K562 (cell line): ENCODE results near the gene CDH12. TPM values are rescaled to one million over a fixed set of nuclear protein-coding genes. Genes with fewer than 3 reads are reported as not detected.

Experiments used
- ATAC-seq: fragments of 200-7000 bp; cut with Tn5 transposase; 3 replicates; pipeline ENCODE4 v1.9.1; 2020; ENCODE audit warnings: moderate library complexity
- BruUV-seq: library from RNA; stranded (reverse); fragments of 400-500 nt; replicated peaks from 2 replicates; lab custom pipeline; 2021; lab: Mats Ljungman, UMichigan
- CTCF ChIA-PET: fragments of 300-600 bp; formaldehyde crosslinking; extraction: SDS; loops from one replicate; lab custom pipeline; 2021; ENCODE audit warnings: low intra/inter-chr PET ratio; lab: Yijun Ruan, JAX
- POLR2A ChIA-PET: fragments of 300-600, 350-650 bp; sonication (Branson Sonifier 250); formaldehyde crosslinking; extraction: SDS; loops from one replicate; lab custom pipeline; 2021; ENCODE audit warnings: antibody characterized with exemption, inconsistent platforms; lab: Yijun Ruan, JAX
- DNase-seq, 4 experiments: peaks; one replicate each; pipeline versions ENCODE4 v3.0.0 to v3.0.0-alpha.2; 2011 to 2018; ENCODE audit warnings: low spot score in 3 of 4, mixed read lengths in 3 of 4; ENCODE audit errors: extremely low read depth in 1 of 4
- FAIRE-seq: peaks from 2 replicates; lab custom pipeline; 2011; peaks lifted over from hg19 to GRCh38; lab: Jason Lieb, UNC
- H2AFZ ChIP-seq: 2 replicates; pipeline ENCODE4 v1.6.0; 2011; ENCODE audit warnings: low read depth, low read length, control low read depth, inconsistent platforms
- H3K27ac ChIP-seq: fragments of 200-600 bp; 3 replicates; pipeline ENCODE4 v1.8.0; 2011; ENCODE audit warnings: low read depth, mild to moderate bottlenecking, control low read depth, inconsistent platforms, low read length, moderate library complexity, mixed read lengths; ENCODE audit errors: extremely low read depth
- H3K27me3 ChIP-seq, 2 experiments: fragments of 300-600 bp in 1 of 2; 2 replicates in 1 of 2; 3 replicates in 1 of 2; pipeline versions ENCODE4 v1.6.0 to v1.8.0; 2011; ENCODE audit warnings: inconsistent platforms in 2 of 2, low read length in 2 of 2, mild to moderate bottlenecking in 1 of 2, mixed read lengths in 1 of 2, moderate library complexity in 1 of 2; ENCODE audit not compliant: control insufficient read depth in 2 of 2, insufficient read depth in 2 of 2
- H3K36me3 ChIP-seq: fragments of 300-600 bp; 3 replicates; pipeline ENCODE4 v1.8.0; 2011; ENCODE audit warnings: mild to moderate bottlenecking, low read length, inconsistent platforms; ENCODE audit not compliant: control insufficient read depth, insufficient read depth
- H3K4me1 ChIP-seq, 2 experiments: fragments of 200-600 bp in 1 of 2; replicated peaks in 1 of 2; 2 replicates in 1 of 2; 3 replicates in 1 of 2; pipeline versions ENCODE4 v1.5.1 to v1.8.0; 2011; ENCODE audit warnings: inconsistent platforms in 2 of 2, low read length in 2 of 2, mild to moderate bottlenecking in 1 of 2, mixed read lengths in 1 of 2, moderate library complexity in 1 of 2; ENCODE audit not compliant: control insufficient read depth in 2 of 2, insufficient read depth in 2 of 2
- H3K4me2 ChIP-seq: 2 replicates; pipeline ENCODE4 v1.6.1; 2011; ENCODE audit warnings: low read length, control low read depth, inconsistent platforms, mixed read lengths; ENCODE audit not compliant: insufficient read depth
- H3K4me3 ChIP-seq: fragments of 200-600 bp; sonication (generic), shearing (Covaris generic); 2 replicates; pipeline ENCODE4 v1.5.1; 2016; ENCODE audit warnings: control low read depth, inconsistent platforms
- H3K79me2 ChIP-seq: fragments of 200-600 bp; 3 replicates; pipeline ENCODE4 v1.8.0; 2011; ENCODE audit warnings: low read length, inconsistent platforms; ENCODE audit not compliant: control insufficient read depth, insufficient read depth
- H3K9ac ChIP-seq, 2 experiments: 2 replicates each; pipeline versions ENCODE4 v1.6.0 to v1.6.1; 2011; ENCODE audit warnings: low read depth in 2 of 2, low read length in 2 of 2, control low read depth in 1 of 2, inconsistent platforms in 1 of 2, mild to moderate bottlenecking in 1 of 2, mixed read lengths in 1 of 2; ENCODE audit not compliant: insufficient read depth in 1 of 2
- H3K9me1 ChIP-seq: one replicate; pipeline ENCODE4 v1.6.0; 2011; ENCODE audit warnings: inconsistent platforms, mild to moderate bottlenecking, low read length, moderate library complexity; ENCODE audit not compliant: control insufficient read depth, insufficient read depth
- H3K9me3 ChIP-seq: replicated peaks from 2 replicates; pipeline ENCODE4 v1.5.1; 2011; ENCODE audit warnings: low read depth, low read length, inconsistent platforms; ENCODE audit not compliant: control insufficient read depth, insufficient read depth
- H4K20me1 ChIP-seq: replicated peaks from 2 replicates; pipeline ENCODE4 v1.6.1; 2011; ENCODE audit warnings: low read length, inconsistent platforms, mixed read lengths; ENCODE audit not compliant: control insufficient read depth, insufficient read depth
- ATF1 ChIP-seq, 2 experiments: fragments of 450-650 bp in 1 of 2; IDR thresholded peaks; 2 replicates each; pipeline ENCODE4 v1.6.1; 2016; ENCODE audit warnings: missing compliant biosample characterization in 1 of 2, missing genetic modification characterization in 1 of 2
- DNMT1 ChIP-seq: fragments of 450-650 bp; IDR thresholded peaks from 2 replicates; pipeline ENCODE4 v1.6.1; 2016; ENCODE audit warnings: antibody characterized with exemption, mild to moderate bottlenecking
- ETV6 ChIP-seq, 3 experiments: fragments of 150-350 bp in 1 of 3; sonication (generic) in 1 of 3; formaldehyde crosslinking in 1 of 3; IDR thresholded peaks; 2 replicates each; pipeline versions ENCODE4 v1.6.1 to v1.8.0; 2014 to 2022; ENCODE audit warnings: borderline replicate concordance in 2 of 3, low read depth in 2 of 3, antibody characterized with exemption in 1 of 3, low read length in 1 of 3, mild to moderate bottlenecking in 1 of 3, missing genetic modification reagents in 1 of 3
- MAFF ChIP-seq: IDR thresholded peaks from 2 replicates; pipeline ENCODE4 v1.6.1; 2012; ENCODE audit warnings: low read length, improper control_type of control experiment
- MAFK ChIP-seq: IDR thresholded peaks from 2 replicates; pipeline ENCODE4 v1.6.1; 2011; ENCODE audit warnings: low read length, improper control_type of control experiment
- POLR3G ChIP-seq: IDR thresholded peaks from 2 replicates; pipeline ENCODE4 v1.6.1; 2011; ENCODE audit not compliant: insufficient read length, insufficient replicate concordance; ENCODE audit errors: extremely low read depth
- SIN3B ChIP-seq: fragments of 450-650 bp; IDR thresholded peaks from 2 replicates; pipeline ENCODE4 v1.6.1; 2017; ENCODE audit warnings: low read depth, mild to moderate bottlenecking, moderate library complexity
- ZNF316 ChIP-seq: fragments of 450-650 bp; IDR thresholded peaks from 2 replicates; pipeline ENCODE4 v1.6.1; 2016
- ZNF586 ChIP-seq: fragments of 450-650 bp; formaldehyde crosslinking; conservative IDR thresholded peaks from 2 replicates; pipeline ENCODE4 v1.4.0; 2020; ENCODE audit warnings: mild to moderate bottlenecking, moderate library complexity
- WGBS: fragments of 100-300 bp; shearing (Covaris generic); methylation state at CpG from one replicate; pipeline ENCODE4 v1.1.6; 2016; ENCODE audit warnings: low coverage, mixed read lengths; ENCODE audit not compliant: insufficient coverage; ENCODE audit errors: missing lambda C conversion rate; 5-methylcytosine and 5-hydroxymethylcytosine counted together
- in situ Hi-C: fragments of 300-500 bp; cut with MboI; formaldehyde crosslinking; loops from 4 replicates; pipeline ENCODE4 v1.15.0; 2018; ENCODE audit warnings: inconsistent platforms, mixed read lengths
- intact Hi-C: fragments of 100-400 bp; cut with micrococcal nuclease; formaldehyde crosslinking; loops from 2 replicates; pipeline ENCODE4 v1.14.2; 2022
- polyA plus RNA-seq, 8 experiments: library from polyadenylated mRNA; depleted of rRNA in 4 of 8; stranded (reverse) in 5 of 8; unstranded in 3 of 8; fragments of >200 nt; fragmentation: Nextera tagmentation in 2 of 8; fragmentation: Illumina TruSeq in 1 of 8; extraction: Ambion mirVana in 2 of 8; extraction: Trizol in 1 of 8; gene quantifications; 2 replicates each; pipeline versions ENCODE4 v1.2.1 to v1.2.3, GENCODE V29; 2011 to 2014; ENCODE audit warnings: inconsistent platforms in 1 of 8, missing spikeins in 1 of 8
- total RNA-seq, 7 experiments: library from RNA; depleted of rRNA in 6 of 7; stranded (reverse); fragments of >200 nt in 6 of 7; fragmentation: Illumina TruSeq in 2 of 7; extraction: Trizol in 2 of 7; gene quantifications; 2 replicates each; pipeline versions ENCODE4 v1.2.1 to v1.2.3, GENCODE V29; 2011 to 2021; ENCODE audit warnings: low replicate concordance in 1 of 7
- TF ChIP-seq, protein P1 (sequence below): fragments of 450-650 bp; formaldehyde crosslinking; IDR thresholded peaks from 2 replicates; pipeline ENCODE4 v1.4.0; 2020; ENCODE audit warnings: mild to moderate bottlenecking, moderate library complexity
- TF ChIP-seq, protein P2 (sequence below): fragments of 450-650 bp; formaldehyde crosslinking; conservative IDR thresholded peaks from 2 replicates; pipeline ENCODE4 v1.4.0; 2022; ENCODE audit warnings: mild to moderate bottlenecking, missing genetic modification characterization
- TF ChIP-seq, protein P3 (sequence below): IDR thresholded peaks from 2 replicates; pipeline ENCODE4 v1.6.1; 2012; ENCODE audit warnings: low read depth, low read length, improper control_type of control experiment, borderline replicate concordance

The CDH12 gene
- total and polyA plus RNA-seq, 9 of the 15 experiments (the other 6 are each of a cell fraction or from before 2014, with no cell fraction given): 0.03 to 1.7 (median 0.37) TPM

DNA sequence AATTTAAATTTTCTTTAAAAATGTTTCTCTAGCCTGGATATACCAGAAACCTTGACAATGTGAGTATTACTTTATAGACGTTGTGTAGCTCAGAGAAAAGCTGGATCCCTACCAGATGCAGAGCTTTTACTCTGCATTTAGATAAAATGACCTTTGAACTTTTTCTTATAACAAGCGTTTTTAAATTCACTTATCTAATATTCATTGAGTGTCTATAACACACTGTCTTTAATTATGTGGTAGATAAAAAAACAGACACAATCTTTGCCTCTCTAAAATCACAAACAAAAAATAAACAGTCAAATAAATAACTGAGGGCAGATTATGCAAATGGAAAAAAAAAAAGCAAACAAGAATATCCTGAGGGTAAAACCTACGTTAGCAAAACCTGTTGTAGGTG, 773.6 kb downstream of the CDH12 start:
- no peaks in the 10 kb centered on the region for H4K20me1 ChIP-seq
- TF ChIP-seq ATF1 (CRISPR knock-in tag; IDR thresholded peaks at IDR 0.05): no peak
- no peak for TF ChIP-seq ATF1 (tag; IDR thresholded peaks at IDR 0.05)
- TF ChIP-seq, protein P1, sequence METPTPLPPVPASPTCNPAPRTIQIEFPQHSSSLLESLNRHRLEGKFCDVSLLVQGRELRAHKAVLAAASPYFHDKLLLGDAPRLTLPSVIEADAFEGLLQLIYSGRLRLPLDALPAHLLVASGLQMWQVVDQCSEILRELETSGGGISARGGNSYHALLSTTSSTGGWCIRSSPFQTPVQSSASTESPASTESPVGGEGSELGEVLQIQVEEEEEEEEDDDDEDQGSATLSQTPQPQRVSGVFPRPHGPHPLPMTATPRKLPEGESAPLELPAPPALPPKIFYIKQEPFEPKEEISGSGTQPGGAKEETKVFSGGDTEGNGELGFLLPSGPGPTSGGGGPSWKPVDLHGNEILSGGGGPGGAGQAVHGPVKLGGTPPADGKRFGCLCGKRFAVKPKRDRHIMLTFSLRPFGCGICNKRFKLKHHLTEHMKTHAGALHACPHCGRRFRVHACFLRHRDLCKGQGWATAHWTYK (CRISPR knock-in tag): no peak
- no peak for TF ChIP-seq ZNF586 (CRISPR knock-in tag)
- no peak for DNase-seq

DNA sequence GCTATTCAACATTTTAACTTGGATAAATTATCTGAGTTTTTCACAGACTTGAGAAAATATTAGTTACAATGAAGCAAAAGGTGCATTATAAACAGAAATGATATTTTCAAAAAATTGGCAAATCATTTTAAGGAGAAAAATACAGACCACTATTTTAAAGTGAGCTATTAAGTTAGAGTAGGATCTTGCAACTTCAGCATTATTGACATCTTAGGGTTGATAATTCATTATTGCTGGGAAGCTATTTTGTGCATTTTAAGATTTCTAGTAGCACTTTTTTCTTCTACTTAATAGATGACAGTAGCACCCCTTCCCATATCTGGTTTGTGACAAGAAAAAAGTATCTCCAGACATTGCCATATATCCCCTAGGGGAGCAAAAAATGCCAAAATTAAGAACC, 774.1 kb downstream of the CDH12 start:
- in situ Hi-C loops (no loop called here), intact Hi-C loops (no loop called here)
- ChIA-PET CTCF (no interaction called here), POLR2A (no interaction called here)
- Histone ChIP-seq H3K4me1 (no peaks in the 10 kb centered on the region), H3K9me1 (no peaks in the 10 kb centered on the region), H3K79me2 (no peaks in the 10 kb centered on the region), H3K9ac (no peak overlapping the region), H3K4me3 (no peak overlapping the region), H3K27ac (no peak overlapping the region), H3K9me3 (no peaks in the 10 kb centered on the region), H3K27me3 (no peaks in the 10 kb centered on the region), H3K4me2 (no peak overlapping the region), H2AFZ (no peak overlapping the region), H3K36me3 (no peaks in the 10 kb centered on the region), H4K20me1 (no peaks in the 10 kb centered on the region)
- no TSS peak for BruUV-seq
- DNase-seq (no peak), ATAC-seq (no peak), FAIRE-seq (no peak)
- no peak for TF ChIP-seq SIN3B
- no peak for TF ChIP-seq ETV6 (IDR thresholded peaks at IDR 0.05; ENCODE audit: borderline replicate concordance in 1 of 2, low read depth in 2 of 2, low read length in 1 of 2)
- TF ChIP-seq ETV6 (CRISPR knock-in tag; IDR thresholded peaks at IDR 0.05; ENCODE audit: borderline replicate concordance): no peak
- TF ChIP-seq POLR3G: no peak
- TF ChIP-seq MAFK: 0 out of 2 replicates have a peak, but pooled peaks have one; percentile 10
- no peak for TF ChIP-seq DNMT1
- 0 out of 2 replicates have a peak, but pooled peaks have one; percentile 13 for TF ChIP-seq MAFF
- peak; percentile 33; the same call in 1 of the 2 replicates for TF ChIP-seq ZNF316
- TF ChIP-seq, protein P2, sequence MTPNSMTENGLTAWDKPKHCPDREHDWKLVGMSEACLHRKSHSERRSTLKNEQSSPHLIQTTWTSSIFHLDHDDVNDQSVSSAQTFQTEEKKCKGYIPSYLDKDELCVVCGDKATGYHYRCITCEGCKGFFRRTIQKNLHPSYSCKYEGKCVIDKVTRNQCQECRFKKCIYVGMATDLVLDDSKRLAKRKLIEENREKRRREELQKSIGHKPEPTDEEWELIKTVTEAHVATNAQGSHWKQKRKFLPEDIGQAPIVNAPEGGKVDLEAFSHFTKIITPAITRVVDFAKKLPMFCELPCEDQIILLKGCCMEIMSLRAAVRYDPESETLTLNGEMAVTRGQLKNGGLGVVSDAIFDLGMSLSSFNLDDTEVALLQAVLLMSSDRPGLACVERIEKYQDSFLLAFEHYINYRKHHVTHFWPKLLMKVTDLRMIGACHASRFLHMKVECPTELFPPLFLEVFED (CRISPR knock-in tag): no peak
- TF ChIP-seq, protein P3, sequence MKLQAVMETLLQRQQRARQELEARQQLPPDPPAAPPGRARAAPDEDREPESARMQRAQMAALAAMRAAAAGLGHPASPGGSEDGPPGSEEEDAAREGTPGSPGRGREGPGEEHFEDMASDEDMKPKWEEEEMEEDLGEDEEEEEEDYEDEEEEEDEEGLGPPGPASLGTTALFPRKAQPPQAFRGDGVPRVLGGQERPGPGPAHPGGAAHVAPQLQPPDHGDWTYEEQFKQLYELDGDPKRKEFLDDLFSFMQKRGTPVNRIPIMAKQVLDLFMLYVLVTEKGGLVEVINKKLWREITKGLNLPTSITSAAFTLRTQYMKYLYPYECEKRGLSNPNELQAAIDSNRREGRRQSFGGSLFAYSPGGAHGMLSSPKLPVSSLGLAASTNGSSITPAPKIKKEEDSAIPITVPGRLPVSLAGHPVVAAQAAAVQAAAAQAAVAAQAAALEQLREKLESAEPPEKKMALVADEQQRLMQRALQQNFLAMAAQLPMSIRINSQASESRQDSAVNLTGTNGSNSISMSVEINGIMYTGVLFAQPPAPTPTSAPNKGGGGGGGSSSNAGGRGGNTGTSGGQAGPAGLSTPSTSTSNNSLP: no peak

More for the DNA sequence above, 773.6 kb downstream of the CDH12 start:
- intact Hi-C loops: no loop called here
- ChIA-PET POLR2A (no interaction called here), CTCF (no interaction called here)
- Histone ChIP-seq H2AFZ (no peak overlapping the region), H3K9ac (no peak overlapping the region), H3K36me3 (no peaks in the 10 kb centered on the region), H3K79me2 (no peaks in the 10 kb centered on the region), H3K27me3 (no peaks in the 10 kb centered on the region), H3K4me1 (no peaks in the 10 kb centered on the region), H3K27ac (no peak overlapping the region), H3K4me3 (no peak overlapping the region), H3K9me1 (no peaks in the 10 kb centered on the region), H3K4me2 (no peak overlapping the region), H3K9me3 (no peaks in the 10 kb centered on the region)
- ATAC-seq (no peak), FAIRE-seq (no peak)
- BruUV-seq: no TSS peak
- in situ Hi-C loops: no loop called here
- WGBS: 0% methylated on average over 3 of the region's 3 CpGs
